Parathyroid adenoma (tissue), 2 donors: ENCODE measurements around the gene DOCK7.

Source experiments
- H2AFZ ChIP-seq: fragments of 300-600 bp; sonication (generic); one replicate; pipeline ENCODE4 v1.7.0; 2017; ENCODE audit warnings: antibody characterized with exemption, mild to moderate bottlenecking
- H3K27ac ChIP-seq: fragments of 300-600 bp; sonication (generic); one replicate; pipeline ENCODE4 v1.7.0; 2017
- H3K27me3 ChIP-seq: fragments of 300-600 bp; sonication (generic); one replicate; pipeline ENCODE4 v1.7.0; 2017; ENCODE audit warnings: low read length; ENCODE audit not compliant: control insufficient read depth, insufficient read depth
- H3K36me3 ChIP-seq: fragments of 300-600 bp; sonication (generic); one replicate; pipeline ENCODE4 v1.7.0; 2017; ENCODE audit warnings: low read length; ENCODE audit not compliant: control insufficient read depth, insufficient read depth
- H3K4me1 ChIP-seq: fragments of 300-600 bp; sonication (generic); one replicate; pipeline ENCODE4 v1.7.0; 2017; ENCODE audit warnings: control low read depth
- H3K4me2 ChIP-seq: fragments of 300-600 bp; sonication (generic); one replicate; pipeline ENCODE4 v1.7.0; 2017; ENCODE audit warnings: low read length
- H3K4me3 ChIP-seq: fragments of 300-600 bp; sonication (generic); one replicate; pipeline ENCODE4 v1.7.0; 2017; ENCODE audit warnings: low read depth, low read length
- H3K79me2 ChIP-seq: fragments of 300-600 bp; sonication (generic); one replicate; pipeline ENCODE4 v1.7.0; 2017; ENCODE audit warnings: control low read depth
- H3K9ac ChIP-seq: fragments of 300-600 bp; sonication (generic); one replicate; pipeline ENCODE4 v1.7.0; 2017; ENCODE audit warnings: mild to moderate bottlenecking
- H3K9me3 ChIP-seq: fragments of 300-600 bp; sonication (generic); one replicate; pipeline ENCODE4 v1.7.0; 2017; ENCODE audit warnings: low read length; ENCODE audit not compliant: control insufficient read depth
- CTCF ChIP-seq: fragments of 300-600 bp; sonication (generic); IDR thresholded peaks from one replicate; pipeline ENCODE4 v1.7.0; 2017; ENCODE audit warnings: antibody characterized with exemption, mild to moderate bottlenecking
- donor health status: primary hyperparathyroidism.

Gene DOCK7

GRCh38 chr1:62514746-62515423 lies 173.3 kb downstream of the DOCK7 start:
- H3K27me3 ChIP-seq, result no peaks in the 10 kb centered on the region
- H3K27ac ChIP-seq, result no peak overlapping the region
- H3K9me3 ChIP-seq, result peaks cover 4% of the 10 kb centered on the region
- H3K4me1 ChIP-seq, result no peaks in the 10 kb centered on the region
- no peak overlapping the region for H3K9ac ChIP-seq
- no peaks in the 10 kb centered on the region for H3K36me3 ChIP-seq
- H2AFZ ChIP-seq, result no peak overlapping the region
- no peaks in the 10 kb centered on the region for H3K79me2 ChIP-seq
- no peak overlapping the region for H3K4me2 ChIP-seq
- TF ChIP-seq CTCF, result no peak
- H3K4me3 ChIP-seq, result no peak overlapping the region

GRCh38 chr1:62513013-62513412 lies 175.2 kb downstream of the DOCK7 start:
- H3K9ac ChIP-seq, result no peak overlapping the region
- H2AFZ ChIP-seq, result no peak overlapping the region
- no peaks in the 10 kb centered on the region for H3K27me3 ChIP-seq
- H3K79me2 ChIP-seq, result no peaks in the 10 kb centered on the region
- TF ChIP-seq CTCF, result no peak
- H3K4me3 ChIP-seq, result no peak overlapping the region
- no peaks in the 10 kb centered on the region for H3K9me3 ChIP-seq
- no peaks in the 10 kb centered on the region for H3K4me1 ChIP-seq
- H3K36me3 ChIP-seq, result no peaks in the 10 kb centered on the region
- H3K4me2 ChIP-seq, result no peak overlapping the region
- H3K27ac ChIP-seq, result no peak overlapping the region

GRCh38 chr1:62509028-62509427 lies 179.2 kb downstream of the DOCK7 start:
- TF ChIP-seq CTCF, result no peak
- no peaks in the 10 kb centered on the region for H3K79me2 ChIP-seq

GRCh38 chr1:62508187-62508758 lies 179.9 kb downstream of the DOCK7 start:
- Histone ChIP-seq H3K79me2 (no peaks in the 10 kb centered on the region), H2AFZ (no peak overlapping the region), H3K9ac (no peak overlapping the region), H3K4me3 (no peak overlapping the region), H3K4me2 (no peak overlapping the region), H3K9me3 (no peaks in the 10 kb centered on the region), H3K4me1 (no peaks in the 10 kb centered on the region), H3K36me3 (no peaks in the 10 kb centered on the region), H3K27ac (no peak overlapping the region), H3K27me3 (no peaks in the 10 kb centered on the region)
- peak; percentile 16 for TF ChIP-seq CTCF

More at GRCh38 chr1:62509028-62509427, 179.2 kb downstream of the DOCK7 start:
- H3K9me3 ChIP-seq, result no peaks in the 10 kb centered on the region
- H3K27ac ChIP-seq, result no peak overlapping the region
- H2AFZ ChIP-seq, result no peak overlapping the region
- H3K9ac ChIP-seq, result no peak overlapping the region
- H3K27me3 ChIP-seq, result no peaks in the 10 kb centered on the region
- no peak overlapping the region for H3K4me2 ChIP-seq
- H3K36me3 ChIP-seq, result no peaks in the 10 kb centered on the region
- H3K4me3 ChIP-seq, result no peak overlapping the region
- H3K4me1 ChIP-seq, result no peaks in the 10 kb centered on the region

GRCh38 chr1:62500210-62500609 lies 188.0 kb downstream of the DOCK7 start:
- TF ChIP-seq CTCF, result no peak
- H3K4me1 ChIP-seq, result no peaks in the 10 kb centered on the region
- no peak overlapping the region for H3K27ac ChIP-seq

More at GRCh38 chr1:62500210-62500609, 188.0 kb downstream of the DOCK7 start:
- Histone ChIP-seq H3K36me3 (no peaks in the 10 kb centered on the region), H3K9ac (no peak overlapping the region), H2AFZ (no peak overlapping the region), H3K9me3 (no peaks in the 10 kb centered on the region), H3K27me3 (no peaks in the 10 kb centered on the region), H3K4me2 (no peak overlapping the region), H3K4me3 (no peak overlapping the region), H3K79me2 (no peaks in the 10 kb centered on the region)
